A172 (cell line): ENCODE data around the gene FOCAD. TPM values are rescaled to one million over a fixed set of nuclear protein-coding genes. Genes with fewer than 3 reads are reported as not detected.

Source experiments
- DNase-seq: peaks from one replicate; pipeline ENCODE4 v3.0.0-alpha.2; 2015; ENCODE audit warnings: low spot score
- total RNA-seq: library from RNA; depleted of rRNA; stranded (reverse); fragments of >200 nt; shearing (Covaris generic); gene quantifications from 2 replicates; pipeline ENCODE4 v1.2.3, GENCODE V29; 2014; rRNA removed

FOCAD gene
- total RNA-seq, 1 experiment from 2014 or later = 32.1 TPM

GRCh38 chr9:21015129-21015815, 331.2 kb downstream of the FOCAD start:
- no peak for DNase-seq

- DNase-seq = no peak
Measured at GRCh38 chr9:21015995-21016394, 331.9 kb downstream of the FOCAD start.

DNA sequence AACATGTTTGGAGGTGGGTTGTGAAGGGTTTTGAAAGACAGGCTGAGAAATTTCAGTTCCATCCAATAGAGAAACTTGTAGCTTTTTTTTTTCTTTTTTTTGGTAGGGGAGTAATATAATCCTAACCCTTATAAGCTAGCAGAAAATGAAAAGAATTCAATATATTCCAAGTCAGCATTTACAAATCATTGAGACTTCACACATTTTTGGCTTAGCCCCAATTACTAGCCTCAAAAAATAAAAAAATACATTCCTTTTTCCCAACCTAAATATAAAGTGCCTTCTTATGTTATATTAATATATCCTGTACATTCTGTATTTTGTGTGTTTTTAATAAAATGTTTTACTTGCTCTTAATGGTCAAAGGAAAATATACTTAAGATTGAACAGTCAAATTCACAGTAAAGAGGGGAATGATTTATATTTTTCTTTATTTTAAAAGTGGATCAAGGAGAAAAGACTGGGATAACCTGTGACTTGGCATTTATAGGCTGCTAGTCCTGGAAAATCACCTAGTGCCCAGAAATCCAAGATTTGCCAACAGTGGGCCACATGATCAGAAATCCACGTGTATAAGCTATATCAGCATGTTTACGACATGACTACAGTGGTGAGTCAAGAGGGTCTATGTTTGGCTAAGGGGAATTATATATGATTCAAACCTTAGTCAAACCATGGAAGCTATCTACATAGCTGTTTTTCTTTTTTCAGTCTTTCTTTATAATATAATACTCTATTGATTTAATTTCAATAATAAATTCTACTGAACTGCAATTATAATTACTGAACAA, 332.8 kb downstream of the FOCAD start:
- peak; percentile 39 for DNase-seq

GRCh38 chr9:21018177-21018576, 334.1 kb downstream of the FOCAD start:
- no peak for DNase-seq

GRCh38 chr9:21023861-21024260, 339.8 kb downstream of the FOCAD start:
- DNase-seq = no peak

GRCh38 chr9:21027295-21027694, 343.2 kb downstream of the FOCAD start:
- DNase-seq = peak; percentile 18

DNA sequence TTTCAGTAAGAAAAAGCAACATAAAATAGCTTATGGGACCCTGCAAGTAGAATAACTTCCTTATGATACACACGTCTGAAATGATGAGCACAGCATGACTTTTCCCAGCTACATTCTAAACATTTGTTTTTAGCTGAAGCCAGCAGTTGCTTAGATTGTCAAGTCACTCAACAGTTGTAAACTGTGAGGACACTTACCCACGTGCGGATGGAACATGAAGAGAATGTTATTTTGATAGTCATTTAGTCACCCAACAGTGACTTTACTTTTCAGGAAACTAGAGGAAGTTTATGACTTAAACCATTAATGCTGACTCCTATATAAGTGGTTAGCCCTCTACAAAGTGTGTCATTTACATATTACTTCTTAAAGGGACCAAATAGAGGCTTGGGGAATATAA, 344.4 kb downstream of the FOCAD start:
- no peak for DNase-seq

GRCh38 chr9:21029661-21030060, 345.6 kb downstream of the FOCAD start:
- DNase-seq = no peak

DNA sequence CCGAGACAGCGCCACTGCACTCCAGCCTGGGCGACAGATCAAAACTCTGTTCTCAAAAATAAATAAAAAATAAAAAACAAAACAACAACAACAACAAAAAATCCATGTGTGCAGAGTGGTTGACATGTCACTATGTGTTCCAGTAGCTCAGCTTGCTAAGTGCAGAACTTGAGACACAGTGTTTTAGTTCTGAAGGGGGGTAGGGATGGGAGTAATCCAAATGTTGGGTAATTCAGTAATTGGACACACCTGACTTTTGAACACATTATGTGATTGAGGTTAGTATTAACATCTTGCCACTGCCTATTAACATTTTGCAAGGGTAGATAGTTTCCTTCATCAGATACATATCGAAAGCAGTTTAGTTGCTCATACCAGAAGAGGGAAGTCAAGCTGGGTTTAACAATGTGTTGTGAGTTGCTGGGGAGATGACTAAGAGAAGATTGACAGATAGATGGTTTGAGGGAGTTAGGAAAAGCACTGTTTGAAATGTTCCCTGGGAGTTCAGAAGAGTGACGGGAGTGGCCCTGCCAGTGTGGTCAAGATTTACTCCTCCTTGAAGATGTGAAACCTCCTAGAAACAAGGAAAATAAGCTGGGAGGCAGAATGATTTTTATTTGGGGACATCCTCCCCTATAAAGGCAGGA, 346.5 kb downstream of the FOCAD start:
- no peak for DNase-seq

DNA sequence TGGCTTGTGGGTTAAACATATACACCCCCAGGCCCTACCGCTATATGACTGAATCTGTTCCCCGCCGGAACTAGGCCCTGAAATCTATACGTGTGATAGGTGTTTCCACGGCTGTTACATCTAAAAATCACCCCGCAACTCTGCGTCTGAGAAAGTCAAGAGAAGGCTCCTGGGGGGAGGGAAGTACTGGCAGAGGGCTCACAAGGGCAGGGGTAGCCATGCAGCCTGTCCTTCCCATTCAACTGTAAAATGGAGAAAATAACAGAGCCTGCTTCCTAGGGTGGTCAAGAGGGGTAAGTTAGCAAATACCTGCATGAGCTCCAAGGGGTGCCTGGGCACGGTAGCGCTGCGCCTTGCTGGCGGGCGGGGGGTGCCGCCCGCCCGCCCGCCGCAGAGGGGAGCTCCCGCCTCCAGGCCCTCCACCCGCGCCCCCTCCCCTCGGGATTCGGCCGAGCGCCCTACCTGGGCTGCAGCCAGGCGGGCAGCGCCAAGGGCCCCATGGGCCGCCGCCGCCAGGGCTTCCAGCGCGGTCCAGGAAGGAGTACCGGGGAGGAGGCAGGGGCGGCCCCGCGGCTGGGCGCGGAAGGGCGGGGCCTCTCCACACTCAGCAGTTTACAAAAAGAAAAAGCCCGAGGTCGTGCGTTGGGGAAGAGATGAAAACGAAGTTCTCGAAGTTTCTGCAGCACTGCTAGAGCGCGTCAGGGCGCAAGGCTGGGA, 347.2 kb downstream of the FOCAD start, which contains the start of gene HACD4:
HACD4 (minus strand) TSS at position 550 of the 717 bp plus-strand sequence; CDS start at position 500, 50 bp downstream.
- no peak for DNase-seq

DNA sequence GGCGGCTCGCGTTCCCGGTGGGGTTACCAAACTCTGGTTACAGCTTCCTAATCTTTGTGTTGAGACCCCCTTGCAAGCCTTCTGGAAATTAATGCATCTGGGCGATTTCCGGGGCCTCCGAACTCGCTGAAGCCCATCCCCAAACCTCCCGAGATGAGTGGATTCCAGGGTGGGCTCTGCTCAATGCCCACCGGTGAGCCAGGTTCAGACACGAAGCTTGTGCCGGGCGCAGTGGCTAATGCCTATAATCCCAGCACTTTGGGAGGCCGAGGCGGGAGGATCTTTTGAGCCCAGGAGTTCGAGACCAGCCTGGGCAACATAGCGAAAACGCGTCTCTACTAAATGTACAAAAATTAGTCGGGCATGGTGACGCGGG, 347.7 kb downstream of the FOCAD start:
- no peak for DNase-seq

GRCh38 chr9:21037278-21037677, 353.2 kb downstream of the FOCAD start:
- no peak for DNase-seq

DNA sequence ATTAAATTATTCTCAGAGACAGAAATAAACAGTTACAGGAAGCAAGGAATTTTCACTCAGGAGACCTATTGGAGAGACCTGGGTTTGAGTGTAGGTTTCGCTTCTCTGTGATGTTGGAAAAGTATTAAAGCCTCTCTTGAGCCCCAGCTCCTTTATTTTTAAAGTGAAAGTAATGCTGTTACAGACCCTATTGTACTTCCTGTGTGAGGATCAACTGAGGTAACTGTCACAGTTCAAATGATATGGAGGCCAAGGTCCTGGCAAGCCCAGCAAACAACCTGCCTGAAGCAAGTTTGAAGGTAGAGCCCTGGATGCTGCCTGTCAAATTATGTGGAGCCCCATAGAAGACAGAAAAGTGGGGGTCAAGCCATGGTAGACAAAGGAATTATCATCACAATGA, 355.2 kb downstream of the FOCAD start:
- no peak for DNase-seq

- DNase-seq = no peak
Measured at GRCh38 chr9:21042466-21042865, 358.4 kb downstream of the FOCAD start.

DNA sequence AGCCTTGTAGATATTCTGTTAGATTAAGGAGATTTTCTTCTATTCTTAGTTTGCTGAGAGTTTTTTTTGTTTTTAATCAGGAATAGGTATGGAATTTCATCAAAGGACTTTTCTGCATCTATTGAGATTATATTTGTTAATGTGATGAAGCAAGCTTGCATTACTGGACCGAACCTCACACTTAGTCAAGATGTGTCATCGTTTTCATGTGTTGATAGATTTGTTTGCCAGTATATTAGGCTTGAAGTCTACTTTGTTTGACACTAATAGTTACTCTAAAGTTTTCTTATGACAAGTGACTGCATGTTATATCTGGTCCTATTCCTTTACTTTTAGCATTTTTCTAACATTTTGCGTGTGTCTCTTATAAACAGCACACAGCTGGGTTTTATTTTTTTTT, 359.8 kb downstream of the FOCAD start:
- no peak for DNase-seq

Other genes starting within 250 kb of the FOCAD start
- 13.0 and 13.6 TPM in 2 replicates for gene MLLT3, start 61.8 kb upstream of the FOCAD start, total RNA-seq